Naive thymus-derived CD4-positive, alpha-beta T cell (primary cell): Measurements from ENCODE around the gene NT5E. TPM values are rescaled to one million over a fixed set of nuclear protein-coding genes. Genes with fewer than 3 reads are reported as not detected.

Experiments
- ATAC-seq: fragments of 150-1000 bp; cut with Tn5 transposase; 2 replicates; pipeline ENCODE4 v1.10.0; 2021; ENCODE audit warnings: mild to moderate bottlenecking, moderate library complexity
- CTCF ChIA-PET: fragments of 350-600 bp; sonication (Branson Sonifier 250); formaldehyde crosslinking; loops from one replicate; lab custom pipeline; 2021; ENCODE audit warnings: antibody characterized with exemption; lab: Charles Lee
- POLR2A ChIA-PET: fragments of 350-600 bp; sonication (Branson Sonifier 250); formaldehyde crosslinking; loops from one replicate; lab custom pipeline; 2021; ENCODE audit warnings: antibody characterized with exemption, inconsistent platforms; lab: Charles Lee
- DNase-seq, 9 donors: peaks; one replicate each; pipeline versions ENCODE4 v3.0.0 to v3.0.0-alpha.2; 2020 to 2022; ENCODE audit warnings: mixed read lengths in 1 of 9
- H3K27ac ChIP-seq: one replicate; pipeline ENCODE4 v1.7.0; 2013; ENCODE audit warnings: mild to moderate bottlenecking, low read depth, low read length, moderate library complexity
- H3K27me3 ChIP-seq, 2 donors: one replicate each; pipeline ENCODE4 v1.7.0; 2013; ENCODE audit warnings: low read length in 2 of 2, mild to moderate bottlenecking in 2 of 2, moderate library complexity in 2 of 2; ENCODE audit not compliant: control insufficient read depth in 2 of 2, insufficient read depth in 2 of 2
- H3K36me3 ChIP-seq, 3 experiments: 1 replicate in 2 of 3; 2 replicates in 1 of 3; pipeline ENCODE4 v1.7.0; 2013; ENCODE audit warnings: low read length in 3 of 3, mild to moderate bottlenecking in 3 of 3, moderate library complexity in 1 of 3; ENCODE audit not compliant: insufficient read depth in 3 of 3, control insufficient read depth in 2 of 3
- H3K4me1 ChIP-seq, 2 donors: one replicate each; pipeline ENCODE4 v1.7.0; 2013; ENCODE audit warnings: low read length in 2 of 2, mild to moderate bottlenecking in 2 of 2, moderate library complexity in 1 of 2; ENCODE audit not compliant: control insufficient read depth in 2 of 2, insufficient read depth in 2 of 2
- H3K4me3 ChIP-seq: 2 replicates; pipeline ENCODE4 v1.7.0; 2013; ENCODE audit warnings: mild to moderate bottlenecking, low read length
- H3K9me3 ChIP-seq, 3 experiments: 1 replicate in 2 of 3; 2 replicates in 1 of 3; pipeline ENCODE4 v1.7.0; 2013; ENCODE audit warnings: low read length in 3 of 3; ENCODE audit not compliant: control insufficient read depth in 2 of 3
- H3K27ac Mint-ChIP-seq, 9 donors: one replicate each; pipeline ENCODE4 v1.8.0; 2020 to 2022; ENCODE audit warnings: mixed read lengths in 9 of 9, mild to moderate bottlenecking in 8 of 9, moderate library complexity in 5 of 9, inconsistent platforms in 2 of 9
- H3K27me3 Mint-ChIP-seq, 5 donors: one replicate each; pipeline ENCODE4 v1.8.0; 2021 to 2022; ENCODE audit warnings: mixed read lengths in 5 of 5, mild to moderate bottlenecking in 1 of 5
- H3K36me3 Mint-ChIP-seq, 5 donors: one replicate each; pipeline ENCODE4 v1.8.0; 2020 to 2022; ENCODE audit warnings: mixed read lengths in 5 of 5, mild to moderate bottlenecking in 3 of 5, inconsistent platforms in 1 of 5
- H3K4me1 Mint-ChIP-seq, 7 donors: one replicate each; pipeline ENCODE4 v1.8.0; 2020 to 2022; ENCODE audit warnings: mixed read lengths in 7 of 7, mild to moderate bottlenecking in 3 of 7, inconsistent platforms in 1 of 7
- H3K4me3 Mint-ChIP-seq, 10 donors: one replicate each; pipeline ENCODE4 v1.8.0; 2020 to 2022; ENCODE audit warnings: mild to moderate bottlenecking in 10 of 10, mixed read lengths in 10 of 10, moderate library complexity in 6 of 10, inconsistent platforms in 2 of 10
- H3K9me3 Mint-ChIP-seq, 11 donors: one replicate each; pipeline ENCODE4 v1.8.0; 2020 to 2022; ENCODE audit warnings: mixed read lengths in 11 of 11, mild to moderate bottlenecking in 4 of 11, inconsistent platforms in 1 of 11, moderate library complexity in 1 of 11
- intact Hi-C, 2 donors: fragments of 100-400 bp; cut with micrococcal nuclease; formaldehyde crosslinking; loops; one replicate each; pipeline ENCODE4 v1.15.1; 2023
- polyA plus RNA-seq, 2 donors: library from polyadenylated mRNA; unstranded; fragments of 300-500 nt; fragmentation: Illumina TruSeq; gene quantifications; one replicate each; pipeline ENCODE4 v1.2.3, GENCODE V29; 2021
- total RNA-seq, 6 experiments: library from RNA in 5 of 6; stranded (reverse) in 5 of 6; gene quantifications; 1 replicate in 5 of 6; 2 replicates in 1 of 6; pipeline ENCODE4 v1.2.3 and lab custom pipeline; 2021 to 2026

The NT5E gene
- total and polyA plus RNA-seq, 7 experiments from 2014 or later = 1.5 to 29.3 (median 3.7) TPM

- Histone ChIP-seq H3K36me3 (no peaks in the 10 kb centered on the region), H3K4me1 (no peaks in the 10 kb centered on the region), H3K9me3 (no peaks in the 10 kb centered on the region), H3K27ac (no peak overlapping the region), H3K4me3 (no peak overlapping the region), H3K27me3 (no peaks in the 10 kb centered on the region)
- Mint-ChIP-seq H3K27ac (no peak overlapping the region), H3K9me3 (peaks cover 0 to 7% (median 0%) of the 10 kb centered on the region in 11 donors), H3K4me1 (peaks cover 0 to 32% (median 0%) of the 10 kb centered on the region in 7 donors), H3K36me3 (peaks cover 0 to 17% (median 0%) of the 10 kb centered on the region in 5 donors), H3K27me3 (peaks cover 0 to 28% (median 17%) of the 10 kb centered on the region in 5 donors), H3K4me3 (peak overlapping the region in 1 of 10 donors; percentile 44)
- POLR2A ChIA-PET = no interaction called here
- no peak for ATAC-seq
- no peak for DNase-seq
- intact Hi-C loops = no loop called here
- CTCF ChIA-PET = no interaction called here
Measured at GRCh38 chr6:85419046-85419759, 30.7 kb upstream of the NT5E start.

GRCh38 chr6:85420551-85420950, 29.3 kb upstream of the NT5E start:
- Mint-ChIP-seq H3K36me3 (peaks cover 0 to 17% (median 0%) of the 10 kb centered on the region in 5 donors), H3K27ac (no peak overlapping the region), H3K4me3 (no peak overlapping the region), H3K27me3 (peaks cover 0 to 20% (median 13%) of the 10 kb centered on the region in 5 donors), H3K4me1 (peaks cover 0 to 30% (median 0%) of the 10 kb centered on the region in 7 donors), H3K9me3 (peaks cover 2 to 11% (median 8%) of the 10 kb centered on the region in 11 donors)
- POLR2A ChIA-PET = no interaction called here
- Histone ChIP-seq H3K4me3 (no peak overlapping the region), H3K27ac (no peak overlapping the region), H3K9me3 (no peaks in the 10 kb centered on the region), H3K36me3 (no peaks in the 10 kb centered on the region), H3K4me1 (no peaks in the 10 kb centered on the region), H3K27me3 (no peaks in the 10 kb centered on the region)
- CTCF ChIA-PET = no interaction called here
- no peak for DNase-seq
- intact Hi-C loops = no loop called here
- no peak for ATAC-seq

GRCh38 chr6:85421181-85421580, 28.7 kb upstream of the NT5E start:
- no peak for DNase-seq
- H3K4me3 ChIP-seq = no peak overlapping the region
- Mint-ChIP-seq H3K4me1 (peaks cover 0 to 25% (median 0%) of the 10 kb centered on the region in 7 donors), H3K27ac (no peak overlapping the region), H3K27me3 (peaks cover 0 to 17% (median 13%) of the 10 kb centered on the region in 5 donors), H3K36me3 (peaks cover 0 to 16% (median 0%) of the 10 kb centered on the region in 5 donors), H3K9me3 (peaks cover 2 to 17% (median 11%) of the 10 kb centered on the region in 11 donors), H3K4me3 (no peak overlapping the region)
- no peak for ATAC-seq
- no peaks in the 10 kb centered on the region for H3K9me3 ChIP-seq
- no peaks in the 10 kb centered on the region for H3K4me1 ChIP-seq
- ChIA-PET CTCF (no interaction called here), POLR2A (no interaction called here)
- no peak overlapping the region for H3K27ac ChIP-seq
- intact Hi-C loops = no loop called here
- no peaks in the 10 kb centered on the region for H3K27me3 ChIP-seq
- no peaks in the 10 kb centered on the region for H3K36me3 ChIP-seq

- no peak for ATAC-seq
- intact Hi-C loops = no loop called here
- Histone ChIP-seq H3K36me3 (no peaks in the 10 kb centered on the region), H3K27me3 (no peaks in the 10 kb centered on the region), H3K9me3 (no peaks in the 10 kb centered on the region), H3K4me3 (no peak overlapping the region), H3K4me1 (no peaks in the 10 kb centered on the region), H3K27ac (no peak overlapping the region)
- Mint-ChIP-seq H3K36me3 (peaks cover 0 to 13% (median 0%) of the 10 kb centered on the region in 5 donors), H3K9me3 (peaks cover 3 to 25% (median 12%) of the 10 kb centered on the region in 11 donors), H3K4me3 (no peak overlapping the region), H3K4me1 (peaks cover 0 to 18% (median 0%) of the 10 kb centered on the region in 7 donors), H3K27ac (no peak overlapping the region), H3K27me3 (peaks cover 0 to 10% (median 8%) of the 10 kb centered on the region in 5 donors)
- ChIA-PET CTCF (no interaction called here), POLR2A (no interaction called here)
- DNase-seq = no peak
Measured at GRCh38 chr6:85421972-85422371, 27.9 kb upstream of the NT5E start.

GRCh38 chr6:85422996-85423395, 26.9 kb upstream of the NT5E start:
- Histone ChIP-seq H3K36me3 (no peaks in the 10 kb centered on the region), H3K4me1 (no peaks in the 10 kb centered on the region), H3K27me3 (no peaks in the 10 kb centered on the region), H3K9me3 (no peaks in the 10 kb centered on the region), H3K4me3 (no peak overlapping the region), H3K27ac (no peak overlapping the region)
- peaks cover 0 to 15% (median 0%) of the 10 kb centered on the region in 7 donors for H3K4me1 Mint-ChIP-seq
- POLR2A ChIA-PET = no interaction called here
- H3K9me3 Mint-ChIP-seq = peaks cover 3 to 35% (median 12%) of the 10 kb centered on the region in 11 donors
- no peak for DNase-seq
- peaks cover 0 to 10% (median 4%) of the 10 kb centered on the region in 5 donors for H3K36me3 Mint-ChIP-seq
- peaks cover 3 to 15% (median 6%) of the 10 kb centered on the region in 5 donors for H3K27me3 Mint-ChIP-seq
- no peak overlapping the region for H3K27ac Mint-ChIP-seq
- no peak overlapping the region for H3K4me3 Mint-ChIP-seq
- CTCF ChIA-PET = no interaction called here
- intact Hi-C loops = no loop called here
- no peak for ATAC-seq

GRCh38 chr6:85424981-85425380, 24.9 kb upstream of the NT5E start:
- peaks cover 0 to 1% (median 0%) of the 10 kb centered on the region in 7 donors for H3K4me1 Mint-ChIP-seq
- peaks cover 3 to 35% (median 12%) of the 10 kb centered on the region in 11 donors for H3K9me3 Mint-ChIP-seq
- Histone ChIP-seq H3K27me3 (no peaks in the 10 kb centered on the region), H3K27ac (no peak overlapping the region), H3K4me1 (no peaks in the 10 kb centered on the region), H3K36me3 (no peaks in the 10 kb centered on the region), H3K9me3 (no peaks in the 10 kb centered on the region), H3K4me3 (no peak overlapping the region)
- peaks cover 0 to 11% (median 9%) of the 10 kb centered on the region in 5 donors for H3K27me3 Mint-ChIP-seq
- CTCF ChIA-PET = no interaction called here
- DNase-seq = no peak
- no peak overlapping the region for H3K27ac Mint-ChIP-seq
- POLR2A ChIA-PET = no interaction called here
- no peak overlapping the region for H3K4me3 Mint-ChIP-seq
- intact Hi-C loops = no loop called here
- ATAC-seq = no peak
- H3K36me3 Mint-ChIP-seq = peaks cover 0 to 9% (median 5%) of the 10 kb centered on the region in 5 donors
